NCI-H345 treated with DMSO at 0.1 percent for 48 hours (cell line): Measurements from ENCODE around the gene RMP24.
A peak's percentile ranks its signal among the peaks of the same experiment; 100 is the strongest.

Source experiments
- DNase-seq: peaks from one replicate; lab custom pipeline; 2025; ENCODE audit not compliant: unreplicated experiment; lab: John Stamatoyannopoulos, UW

Gene RMP24

DNA sequence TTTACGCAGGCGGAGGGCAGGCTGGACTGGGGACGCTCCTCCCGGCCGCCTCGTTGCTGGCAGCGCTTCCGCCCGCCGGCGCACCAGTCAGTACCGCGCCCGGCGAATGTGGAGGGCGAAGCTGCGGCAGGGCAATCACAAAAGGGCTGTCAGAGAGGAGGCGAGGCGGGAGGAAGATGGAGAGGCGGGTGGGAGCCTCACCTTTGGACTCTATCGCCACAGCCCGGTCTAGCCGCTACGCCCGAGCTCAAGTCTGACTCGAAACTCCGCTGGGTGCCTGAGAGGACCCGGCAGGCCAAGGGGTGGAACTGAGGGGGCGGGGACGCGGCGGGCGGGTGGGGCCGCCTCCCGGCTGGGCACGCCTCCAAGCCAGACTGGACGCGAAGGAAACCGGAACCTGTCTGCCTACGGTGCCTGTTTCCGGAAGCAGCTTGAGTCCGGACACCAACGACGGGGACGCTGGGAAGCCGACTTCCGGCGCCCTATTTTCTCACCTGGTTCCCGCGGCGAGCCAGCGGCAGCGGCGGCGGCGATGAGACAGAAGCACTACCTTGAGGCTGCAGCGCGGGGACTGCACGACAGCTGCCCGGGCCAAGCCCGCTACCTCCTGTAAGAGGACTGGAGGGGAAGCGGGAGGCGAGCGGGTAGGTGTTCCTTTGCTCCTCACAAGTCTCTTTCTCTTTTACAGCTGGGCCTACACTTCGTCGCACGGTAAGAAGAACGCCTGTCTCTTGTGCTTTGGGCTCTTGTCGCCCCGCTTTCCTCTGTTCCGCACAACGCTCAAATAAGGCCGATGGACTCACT is at the start of gene RMP24:
Gene RMP24 (plus strand): TSS at position 483 of the 804 bp plus-strand sequence.
- peak; percentile 85 for DNase-seq

DNA sequence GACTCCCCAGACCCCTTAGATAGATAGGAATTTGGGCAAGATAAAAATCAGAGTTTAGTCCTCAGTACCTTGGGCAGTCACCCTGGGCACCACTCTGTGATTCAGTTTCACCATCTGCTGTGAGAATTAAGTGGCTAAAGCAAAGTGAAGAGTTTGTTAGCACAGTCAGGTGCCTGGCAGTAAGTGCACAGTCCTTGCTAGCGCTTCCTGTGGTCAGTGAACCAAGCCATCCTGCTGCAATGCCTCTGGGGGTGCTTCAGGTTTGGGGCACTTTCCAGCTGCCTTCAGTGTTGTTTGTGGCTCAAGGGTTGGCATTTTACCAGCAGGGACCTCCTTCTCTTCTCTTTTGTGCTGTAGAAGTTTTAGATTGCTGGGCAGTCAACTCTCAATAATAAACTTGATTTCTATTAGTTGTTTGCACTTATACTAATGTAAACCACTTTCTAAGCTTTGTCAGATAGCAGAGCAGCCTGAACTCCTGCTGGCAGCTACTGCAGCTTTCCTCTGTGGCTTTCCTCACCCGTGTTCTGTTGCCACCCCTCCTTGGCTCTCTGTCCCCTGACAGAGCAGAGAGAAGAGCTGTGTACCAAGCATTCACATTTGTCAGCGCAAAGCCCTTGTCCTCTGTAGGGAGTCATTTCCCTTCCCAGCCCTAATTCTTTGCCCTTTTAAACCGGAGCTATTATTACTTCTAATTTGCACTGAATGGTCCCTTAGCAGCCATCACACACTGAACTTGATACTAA is 48.4 kb upstream of the RMP24 start:
- DNase-seq = no peak

DNA sequence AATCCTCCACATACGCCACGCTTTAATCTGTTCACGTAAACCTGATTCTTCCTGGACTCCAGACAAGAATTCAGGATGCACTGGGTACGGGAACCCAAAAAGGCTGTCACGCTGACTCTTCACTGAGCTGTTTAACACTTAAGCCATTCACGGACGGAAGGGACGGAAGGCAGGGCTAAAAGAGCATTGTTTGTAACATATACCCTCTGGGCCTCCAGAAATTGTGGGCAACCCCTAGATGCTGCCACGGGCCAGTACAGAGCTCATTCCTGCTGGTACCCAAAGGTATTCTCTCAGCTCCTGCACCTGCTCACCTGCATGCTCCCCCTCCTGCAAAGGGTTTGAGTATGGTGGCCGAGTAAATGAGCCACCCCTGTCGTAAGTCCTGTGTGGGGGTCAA is 45.6 kb upstream of the RMP24 start:
- no peak for DNase-seq

DNA sequence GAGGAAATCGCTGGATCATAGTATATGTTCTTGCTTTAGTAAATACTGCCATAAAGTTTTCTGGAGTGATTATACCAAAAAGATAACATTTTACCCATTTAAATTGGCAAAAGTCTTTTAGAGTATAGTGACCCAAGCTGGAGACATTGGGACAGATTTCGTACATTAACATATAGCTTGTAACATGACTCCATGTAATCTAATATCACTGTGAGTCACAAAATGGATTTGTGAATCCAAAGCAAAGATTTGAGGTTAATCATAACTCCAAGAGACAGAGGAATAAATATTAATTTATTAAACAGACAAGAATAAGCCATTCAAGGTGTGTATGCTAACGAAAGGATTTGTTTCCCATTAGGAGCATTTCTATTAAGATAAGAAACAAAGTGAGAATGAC is 45.0 kb upstream of the RMP24 start:
- DNase-seq = no peak

DNA sequence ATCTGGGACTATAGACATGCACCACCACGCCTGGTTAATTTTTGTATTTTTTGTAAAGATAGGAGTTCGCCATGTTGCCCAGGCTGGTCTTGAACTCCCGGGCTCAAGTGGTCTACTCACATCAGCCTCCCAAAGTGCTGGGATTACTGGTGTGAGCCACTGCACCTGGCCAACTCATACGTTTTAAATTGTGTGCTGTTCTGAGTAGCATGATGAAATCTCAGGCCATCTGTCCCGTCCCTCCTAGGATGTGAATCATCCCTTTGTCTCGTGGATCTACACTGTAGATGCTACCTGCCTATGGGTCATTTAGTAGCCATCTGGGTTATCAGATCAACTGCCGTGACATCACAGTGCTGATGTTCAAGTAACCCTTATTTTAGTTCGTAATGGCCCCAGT is 38.5 kb upstream of the RMP24 start:
- DNase-seq = no peak

DNA sequence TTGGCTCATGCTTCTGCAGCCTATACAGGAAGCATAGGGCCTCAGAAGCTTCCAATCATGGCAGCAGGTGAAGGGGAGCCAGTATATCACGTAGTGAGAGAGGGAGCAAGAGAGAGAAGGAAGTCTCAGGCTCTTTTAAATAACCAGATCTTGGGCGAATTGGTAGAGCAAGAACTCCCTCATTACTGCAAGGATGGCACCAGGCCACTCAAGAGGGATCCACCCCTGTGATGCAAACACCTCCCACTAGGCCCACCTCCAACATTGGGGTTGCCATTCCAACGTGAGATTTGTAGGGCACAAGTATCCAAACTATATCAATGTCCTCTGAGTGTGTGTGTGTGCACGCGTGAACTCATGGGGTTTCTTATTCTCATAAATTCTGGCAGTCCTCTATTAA is 37.6 kb upstream of the RMP24 start:
- DNase-seq = no peak

DNA sequence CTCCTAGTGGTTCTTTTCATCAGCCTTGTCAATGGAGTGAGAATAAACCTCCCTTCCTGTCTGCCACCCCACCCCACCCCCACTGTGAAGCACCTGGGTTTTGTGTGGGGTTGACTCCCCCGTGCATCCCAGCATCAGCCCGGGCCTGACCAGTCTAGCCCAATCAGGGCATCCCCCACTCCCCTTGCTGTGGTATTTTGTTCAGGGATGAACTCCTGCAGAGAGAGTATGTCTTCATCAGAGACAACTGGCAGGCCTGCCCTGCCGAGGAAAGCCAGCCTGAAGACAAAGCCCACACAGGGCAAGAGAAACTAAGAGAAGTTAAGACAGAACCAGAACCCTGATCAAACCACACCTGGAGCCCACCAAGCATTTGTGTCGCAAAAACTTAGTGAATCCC is 36.7 kb upstream of the RMP24 start:
- no peak for DNase-seq

DNA sequence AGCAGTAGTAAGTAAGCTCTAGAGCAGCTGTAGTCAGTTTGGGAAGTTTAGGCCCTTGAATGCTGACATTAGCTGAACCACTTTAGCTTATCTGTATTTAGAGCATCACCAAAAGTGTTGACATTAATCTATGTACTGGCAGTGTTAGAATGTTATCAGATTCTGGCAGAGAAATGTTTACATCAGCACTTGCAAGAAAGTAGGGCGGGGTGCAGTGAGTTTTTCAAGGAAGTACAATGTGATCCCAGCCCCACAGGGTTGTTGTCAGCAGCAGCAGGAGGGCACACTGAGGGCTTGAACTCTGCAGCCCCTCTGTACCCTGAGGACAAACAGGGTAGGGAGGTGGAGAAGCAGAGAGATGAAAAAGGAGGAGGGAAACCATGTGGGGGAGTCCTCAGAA is 35.5 kb upstream of the RMP24 start:
- no peak for DNase-seq

DNA sequence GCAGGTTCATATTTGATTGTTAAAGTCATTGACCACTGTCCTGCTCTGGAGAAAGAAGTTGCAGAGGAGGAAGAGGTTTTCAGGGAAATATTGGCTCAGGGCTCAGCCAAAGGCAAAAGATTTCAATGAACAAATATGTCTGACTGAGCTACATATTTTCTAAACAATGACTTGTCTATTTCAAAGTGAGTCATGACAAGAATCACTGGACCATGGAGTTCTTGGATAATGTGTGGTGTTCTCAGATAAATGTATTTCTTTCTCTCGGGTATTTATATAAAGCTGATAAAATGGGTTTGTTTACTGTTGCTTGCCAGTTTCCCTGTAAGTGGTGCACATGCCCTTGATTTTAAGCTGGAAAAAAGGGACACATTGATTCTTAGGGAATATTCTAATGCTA is 34.3 kb upstream of the RMP24 start:
- peak; percentile 23 for DNase-seq

DNA sequence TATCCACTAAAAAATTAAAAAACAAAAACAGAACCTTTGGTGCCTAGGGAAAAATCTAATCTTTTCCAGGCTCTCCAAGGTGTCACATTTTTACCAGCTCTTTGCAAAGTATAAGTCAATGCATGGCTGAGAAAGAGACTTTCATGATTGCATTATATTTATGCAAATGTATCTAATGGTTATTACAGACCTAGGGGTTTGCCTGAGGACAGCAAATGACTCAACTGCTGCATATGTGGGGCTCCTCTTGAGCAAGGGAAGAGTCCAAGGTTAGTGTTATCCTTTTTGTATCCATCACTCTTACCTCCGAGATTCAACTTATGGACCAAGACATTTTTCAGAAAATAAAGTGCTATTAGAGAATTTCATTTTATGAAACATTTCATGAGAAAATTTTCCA is 33.9 kb upstream of the RMP24 start:
- no peak for DNase-seq

DNA sequence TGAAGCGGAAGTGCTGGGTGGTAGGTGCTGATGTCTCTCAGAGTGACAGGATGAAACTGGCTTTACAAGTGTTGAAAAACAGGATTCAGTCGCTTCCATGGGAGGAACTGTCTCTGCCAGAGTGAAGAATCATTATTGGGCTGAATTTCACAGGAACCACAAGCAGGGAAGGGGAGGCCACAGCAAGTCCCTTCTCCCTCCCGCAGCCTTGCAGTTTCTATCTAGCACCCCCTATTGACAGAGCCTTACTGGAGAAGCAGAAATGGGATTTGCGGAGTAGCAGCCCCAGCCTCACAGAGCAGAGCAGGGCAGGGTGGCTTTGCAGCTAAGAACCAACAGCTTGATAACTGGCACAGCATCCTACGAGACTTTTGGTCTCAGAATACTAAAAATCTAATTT is 33.3 kb upstream of the RMP24 start:
- DNase-seq = no peak

DNA sequence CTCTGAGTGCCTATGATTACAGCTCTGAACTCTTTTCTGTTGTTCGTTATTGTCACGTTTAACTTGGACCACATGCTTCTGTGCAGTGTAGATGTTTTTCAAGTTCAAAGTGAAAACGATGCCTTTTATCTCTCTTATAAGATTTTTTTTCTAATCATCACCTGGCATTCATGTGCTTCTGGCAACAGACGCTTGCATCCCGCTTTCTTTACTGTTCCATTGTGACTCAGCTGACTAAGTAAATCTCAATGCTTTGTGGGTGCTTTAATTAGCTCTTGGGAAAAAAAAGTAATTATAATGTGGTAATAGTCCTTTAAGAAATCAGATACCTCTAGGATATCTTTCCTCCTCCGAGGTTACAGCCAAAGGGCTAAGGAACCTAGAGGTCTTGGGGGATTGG is 31.2 kb upstream of the RMP24 start:
- no peak for DNase-seq

DNA sequence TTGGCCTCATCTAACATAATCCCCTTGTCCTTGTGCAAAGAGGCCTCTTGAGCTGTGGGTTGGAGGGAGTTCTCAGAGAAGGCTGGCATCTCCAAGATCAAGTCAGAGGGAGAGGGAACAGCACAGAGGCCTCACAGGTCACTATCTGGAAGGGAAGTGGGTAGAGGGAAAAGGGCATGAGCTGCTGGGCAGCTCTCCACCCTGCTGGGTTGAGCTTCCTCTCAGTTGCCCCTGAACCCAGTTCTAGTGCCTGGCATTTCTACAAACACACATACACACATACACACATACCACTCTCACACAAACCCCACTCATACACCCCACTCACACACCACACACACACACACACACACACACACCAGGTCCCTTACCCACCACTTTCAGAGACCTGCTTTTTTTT is 30.3 kb upstream of the RMP24 start:
- no peak for DNase-seq

DNA sequence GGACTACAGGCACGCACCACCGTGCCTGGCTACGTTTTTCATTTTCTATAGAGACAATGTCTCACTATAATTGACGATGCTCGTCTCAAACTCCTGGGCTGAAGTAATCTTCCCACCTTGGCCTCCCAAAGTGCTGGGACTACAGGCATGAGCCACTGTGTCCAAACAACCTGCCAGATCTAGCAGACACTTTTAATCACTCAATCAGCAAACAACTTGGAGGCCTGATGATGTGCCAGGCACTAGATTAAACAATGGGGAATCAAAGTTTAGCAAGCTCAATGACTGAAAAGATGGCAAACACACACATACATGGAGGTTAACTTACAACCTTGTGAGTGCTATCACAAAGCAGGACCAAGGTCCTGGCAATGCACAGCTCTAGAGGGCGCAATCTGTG is 29.8 kb upstream of the RMP24 start:
- DNase-seq = no peak

DNA sequence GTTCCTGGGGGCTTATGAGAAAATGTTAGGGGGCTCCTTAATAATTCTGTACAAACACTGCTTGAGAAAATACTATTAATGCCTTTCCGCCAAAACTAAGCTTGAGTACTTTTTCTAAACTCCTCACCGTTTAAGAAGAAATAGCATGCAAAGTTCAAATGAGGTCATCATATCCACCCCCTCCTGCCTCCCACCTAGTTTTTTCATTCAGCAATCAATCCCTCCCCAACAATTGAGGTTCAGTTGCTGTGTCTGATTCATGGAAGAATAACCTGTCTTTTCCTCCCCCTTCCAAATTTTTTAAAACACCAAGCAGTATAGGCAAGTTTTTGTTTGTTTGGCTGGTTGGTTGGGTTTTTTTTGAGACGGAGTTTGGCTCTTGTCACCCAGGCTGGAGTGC is 24.4 kb upstream of the RMP24 start:
- no peak for DNase-seq

DNA sequence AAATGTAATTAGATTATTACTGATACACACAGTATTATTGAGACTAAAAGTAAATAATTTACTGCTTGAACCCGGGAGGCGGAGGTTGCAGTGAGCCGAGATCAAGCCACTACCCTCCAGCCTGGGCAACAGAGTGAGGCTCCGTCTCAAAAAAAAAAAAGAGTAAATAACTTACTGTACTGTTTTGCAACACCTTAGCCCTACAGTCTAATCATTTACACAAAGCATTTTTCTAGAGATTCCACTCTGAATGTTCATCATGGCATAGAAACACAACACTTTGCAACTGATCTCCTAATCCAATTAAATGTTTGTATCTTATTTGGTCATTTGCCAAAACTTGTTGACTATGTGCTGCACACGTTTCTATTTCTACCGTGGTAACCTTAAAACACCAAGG is 23.4 kb upstream of the RMP24 start:
- DNase-seq = no peak

DNA sequence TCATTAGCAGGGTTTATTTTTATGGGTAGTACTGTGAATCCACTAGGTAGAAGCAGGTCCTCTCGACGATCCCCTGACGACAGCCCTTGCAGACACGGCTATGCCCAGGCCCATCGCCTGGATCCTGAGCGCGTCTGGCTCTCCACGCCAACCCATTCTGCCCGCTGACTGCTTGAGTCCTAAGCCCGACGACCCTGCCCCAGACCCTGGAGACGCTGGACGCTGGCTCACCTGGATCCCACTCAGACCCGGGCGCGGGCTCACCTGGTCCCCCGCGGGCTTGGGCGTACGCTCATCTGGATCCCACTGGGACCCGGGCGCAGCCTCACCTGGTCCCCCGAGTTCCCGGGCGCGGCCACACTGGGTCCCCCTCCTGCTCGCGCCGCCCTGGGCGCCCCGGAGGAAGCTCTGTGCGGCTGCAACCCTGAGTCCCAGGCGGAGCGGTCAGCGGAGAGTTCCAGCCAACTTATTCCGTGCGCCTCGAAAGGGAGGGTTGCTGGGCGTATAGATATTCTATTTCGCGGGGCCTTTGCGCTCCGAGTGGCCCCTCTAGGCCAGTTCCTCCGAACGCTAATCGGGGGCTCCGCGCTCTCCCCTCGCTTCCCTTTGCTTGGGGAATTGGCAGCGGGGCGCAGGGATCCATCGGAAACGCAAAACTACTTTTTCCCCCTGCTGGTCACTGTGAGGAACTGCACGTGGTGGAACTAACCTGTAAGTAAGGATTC is 22.4 kb upstream of the RMP24 start:
- peak; percentile 56 for DNase-seq

DNA sequence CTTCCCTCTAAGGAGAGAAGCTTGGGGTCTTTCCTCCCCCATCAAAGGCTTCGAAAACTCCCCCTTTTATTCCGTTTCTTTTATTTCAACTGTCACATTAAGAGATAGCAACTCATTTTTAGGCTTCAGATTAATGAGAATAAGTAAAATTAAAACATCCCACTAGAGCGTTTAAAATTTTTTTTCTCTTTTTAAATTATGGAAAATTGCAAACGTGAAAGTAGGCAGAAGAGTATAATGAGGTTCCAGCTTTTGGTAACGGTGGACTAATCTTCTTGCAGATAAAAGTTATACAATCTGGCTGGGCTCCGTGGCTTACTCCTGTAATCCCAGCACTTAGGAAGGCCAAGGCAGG is 21.9 kb upstream of the RMP24 start:
- DNase-seq = no peak

DNA sequence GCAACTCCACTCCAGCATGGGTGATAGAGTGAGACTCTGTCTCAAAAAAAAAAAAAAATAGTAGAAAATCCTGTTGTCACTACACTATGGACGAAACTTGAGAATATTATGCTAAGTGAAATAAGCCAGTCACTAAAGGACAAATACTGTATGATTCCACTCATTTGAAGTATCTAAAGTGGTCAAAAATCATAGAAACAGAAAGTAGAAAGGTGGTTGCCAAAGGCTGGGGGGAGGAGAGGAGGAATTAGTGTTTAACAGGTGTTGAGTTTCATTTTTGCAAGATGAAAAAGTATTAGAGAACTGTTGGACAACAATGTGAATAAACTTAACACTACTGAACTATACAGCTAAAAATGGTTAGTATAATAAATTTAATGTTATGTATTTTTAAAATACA is 18.8 kb upstream of the RMP24 start:
- DNase-seq = no peak

DNA sequence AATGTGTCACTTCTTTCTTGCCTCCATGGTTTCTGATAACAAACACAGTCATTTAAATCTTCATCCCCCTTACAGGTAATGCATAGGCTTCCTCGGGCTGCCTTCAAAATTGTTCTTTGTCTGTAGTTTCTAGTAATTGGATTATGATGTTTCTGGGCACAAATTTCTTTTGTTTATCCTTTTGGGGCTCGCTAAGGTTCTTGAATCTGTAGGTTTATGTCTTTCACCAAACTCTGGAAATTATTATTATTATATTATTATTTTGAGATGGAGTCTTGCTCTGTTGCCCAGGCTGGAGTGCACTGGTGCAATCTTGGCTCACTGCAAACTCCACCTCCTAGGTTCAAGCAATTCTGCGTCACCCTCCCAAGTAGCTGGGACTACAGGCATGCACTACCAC is 16.3 kb upstream of the RMP24 start:
- DNase-seq = no peak

DNA sequence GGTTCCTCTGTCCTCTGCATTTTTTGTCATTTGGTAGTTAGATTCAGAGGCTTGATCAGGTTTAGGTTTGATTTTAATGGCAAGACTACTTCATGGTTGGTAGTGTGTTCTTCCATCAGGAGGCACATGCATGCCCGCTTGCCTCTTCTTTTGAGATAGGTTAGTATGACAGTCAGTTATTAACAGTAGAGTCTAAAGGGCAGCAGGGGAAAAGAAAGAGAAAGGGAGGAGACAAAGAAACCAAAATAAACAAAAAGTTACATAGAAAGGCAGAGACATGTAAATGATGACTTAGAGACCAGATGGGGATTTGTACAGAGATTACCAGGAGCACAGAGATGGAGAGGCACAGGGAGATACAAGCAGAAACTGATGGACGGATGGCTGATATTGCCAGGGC is 10.2 kb upstream of the RMP24 start:
- no peak for DNase-seq

DNA sequence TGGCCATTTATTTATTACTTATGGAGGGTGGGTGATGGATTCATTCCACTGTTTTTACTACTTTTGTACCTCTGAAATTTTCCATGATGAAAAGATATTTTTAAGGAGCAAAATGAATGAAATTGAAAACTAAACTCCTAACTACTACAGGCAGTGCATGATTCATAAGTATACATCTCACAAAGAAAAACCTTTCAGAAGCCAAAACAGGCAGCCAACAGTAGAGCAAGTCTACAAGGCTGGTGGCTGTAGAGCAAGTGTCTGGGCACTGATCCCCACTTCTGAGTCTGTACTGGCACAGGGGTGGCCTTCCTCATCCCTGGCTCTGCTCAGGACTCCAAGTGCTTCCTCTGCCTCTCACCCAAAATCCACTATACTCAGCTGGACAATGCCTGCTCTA is 8.2 kb upstream of the RMP24 start:
- no peak for DNase-seq
